ENCODE results near the gene ARID3C. TPM values are rescaled to one million over a fixed set of nuclear protein-coding genes. Genes with fewer than 3 reads are reported as not detected.

Gene ARID3C
- total RNA-seq, 2 donors from 2014 or later: not detected

DNA sequence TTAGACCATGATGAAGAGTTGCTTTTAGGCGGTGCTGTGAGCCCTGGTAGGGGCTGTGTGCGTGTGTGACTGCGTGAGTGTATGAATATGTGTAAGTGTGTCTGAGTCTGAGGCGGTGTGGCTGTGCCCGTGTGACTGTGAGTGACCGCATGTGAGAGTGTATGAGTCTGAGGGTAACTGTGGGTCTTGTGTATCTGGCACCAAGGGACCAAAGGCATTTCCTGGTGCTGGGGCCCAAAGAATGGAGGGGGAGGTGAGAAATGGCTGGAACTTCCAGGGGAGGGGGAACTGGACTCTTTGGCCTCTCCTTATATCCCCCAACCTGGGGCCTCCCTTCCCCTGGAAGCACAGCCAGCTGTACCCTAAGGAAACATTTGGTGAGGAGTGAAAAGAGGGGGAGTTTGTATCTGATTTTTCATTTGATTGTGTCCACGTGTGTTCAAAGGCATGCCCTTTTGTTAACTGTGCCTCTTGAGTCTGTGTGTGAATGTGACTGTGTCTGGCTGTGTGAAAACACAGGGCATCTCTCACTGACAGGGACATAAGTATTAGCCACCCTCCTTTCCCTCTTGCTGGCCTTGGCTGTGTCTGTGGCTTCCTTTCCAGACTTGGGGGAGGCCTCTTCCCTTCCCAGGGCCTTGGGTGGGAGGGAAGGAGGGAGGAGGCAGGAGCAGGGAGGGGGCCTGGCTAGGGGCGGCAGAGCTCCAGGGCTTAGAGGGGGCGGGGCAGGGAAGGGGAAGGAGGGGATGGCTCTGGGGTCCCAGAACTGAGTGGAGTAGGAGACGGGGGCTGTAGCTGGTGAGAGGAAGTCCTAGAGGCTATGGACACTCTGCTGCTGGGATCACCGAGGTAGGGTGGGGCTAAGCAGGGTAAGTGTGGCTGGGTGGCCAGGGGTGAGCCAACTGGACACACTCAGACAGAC lies 24.5 kb upstream of the ARID3C start:
- no peaks in the 10 kb centered on the region for H3K9me3 ChIP-seq
- intact Hi-C loops (cut with DNase I): no loop called here
- DNase-seq (peak in 1 of 4 donors; percentile 18), ATAC-seq (no peak)
- H3K27ac ChIP-seq: peak overlapping the region in 3 of 4 donors; percentile 19 to 47 (median 27)
- H3K4me1 ChIP-seq: peaks cover 52% of the 10 kb centered on the region
- H3K4me3 ChIP-seq: no peak overlapping the region
- WGBS, 2 donors: 66 to 72% methylated on average over 11 of the region's 11 CpGs
- no peak for TF ChIP-seq POLR2A (IDR thresholded peaks at IDR 0.05)
- TF ChIP-seq, protein P1, sequence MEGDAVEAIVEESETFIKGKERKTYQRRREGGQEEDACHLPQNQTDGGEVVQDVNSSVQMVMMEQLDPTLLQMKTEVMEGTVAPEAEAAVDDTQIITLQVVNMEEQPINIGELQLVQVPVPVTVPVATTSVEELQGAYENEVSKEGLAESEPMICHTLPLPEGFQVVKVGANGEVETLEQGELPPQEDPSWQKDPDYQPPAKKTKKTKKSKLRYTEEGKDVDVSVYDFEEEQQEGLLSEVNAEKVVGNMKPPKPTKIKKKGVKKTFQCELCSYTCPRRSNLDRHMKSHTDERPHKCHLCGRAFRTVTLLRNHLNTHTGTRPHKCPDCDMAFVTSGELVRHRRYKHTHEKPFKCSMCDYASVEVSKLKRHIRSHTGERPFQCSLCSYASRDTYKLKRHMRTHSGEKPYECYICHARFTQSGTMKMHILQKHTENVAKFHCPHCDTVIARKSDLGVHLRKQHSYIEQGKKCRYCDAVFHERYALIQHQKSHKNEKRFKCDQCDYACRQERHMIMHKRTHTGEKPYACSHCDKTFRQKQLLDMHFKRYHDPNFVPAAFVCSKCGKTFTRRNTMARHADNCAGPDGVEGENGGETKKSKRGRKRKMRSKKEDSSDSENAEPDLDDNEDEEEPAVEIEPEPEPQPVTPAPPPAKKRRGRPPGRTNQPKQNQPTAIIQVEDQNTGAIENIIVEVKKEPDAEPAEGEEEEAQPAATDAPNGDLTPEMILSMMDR (IDR thresholded peaks at IDR 0.05): no peak
- H3K27me3 ChIP-seq: no peaks in the 10 kb centered on the region
- H3K36me3 ChIP-seq (replicated peaks in 1 of 2; ENCODE audit: insufficient read depth in 1 of 2, low read depth in 2 of 2): no peaks in the 10 kb centered on the region

DNA sequence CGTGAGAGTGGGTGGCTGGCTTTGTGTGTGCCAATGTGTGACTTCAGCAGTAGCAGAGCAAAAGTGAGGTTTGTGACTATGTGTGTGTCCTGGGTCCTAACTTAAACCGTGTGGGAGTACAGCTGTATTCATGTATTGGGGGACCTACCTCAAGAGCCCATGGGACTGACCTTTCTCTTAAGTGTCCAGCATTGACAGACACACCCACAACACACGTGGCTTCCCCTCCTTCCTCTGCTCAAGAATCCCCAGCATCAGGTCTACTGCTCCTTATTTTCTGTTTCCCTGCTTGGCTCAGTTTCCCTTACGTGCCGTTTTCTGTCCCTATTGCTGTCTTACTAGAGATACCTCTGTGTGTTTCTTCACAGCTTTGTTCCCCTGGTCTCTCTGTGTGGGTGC lies 23.7 kb upstream of the ARID3C start:
- peak overlapping the region in 3 of 4 donors; percentile 71 to 75 (median 71) for H3K27ac ChIP-seq
- no peaks in the 10 kb centered on the region for H3K36me3 ChIP-seq (replicated peaks in 1 of 2; ENCODE audit: insufficient read depth in 1 of 2, low read depth in 2 of 2)
- H3K4me3 ChIP-seq: no peak overlapping the region
- intact Hi-C loops (cut with DNase I): no loop called here
- no peak for TF ChIP-seq POLR2A (IDR thresholded peaks at IDR 0.05)
- peaks cover 60% of the 10 kb centered on the region for H3K4me1 ChIP-seq
- no peak for ATAC-seq
- WGBS, 2 donors: 43 to 55% methylated on average over 5 of the region's 5 CpGs
- DNase-seq: no peak
- no peaks in the 10 kb centered on the region for H3K27me3 ChIP-seq
- no peaks in the 10 kb centered on the region for H3K9me3 ChIP-seq

DNA sequence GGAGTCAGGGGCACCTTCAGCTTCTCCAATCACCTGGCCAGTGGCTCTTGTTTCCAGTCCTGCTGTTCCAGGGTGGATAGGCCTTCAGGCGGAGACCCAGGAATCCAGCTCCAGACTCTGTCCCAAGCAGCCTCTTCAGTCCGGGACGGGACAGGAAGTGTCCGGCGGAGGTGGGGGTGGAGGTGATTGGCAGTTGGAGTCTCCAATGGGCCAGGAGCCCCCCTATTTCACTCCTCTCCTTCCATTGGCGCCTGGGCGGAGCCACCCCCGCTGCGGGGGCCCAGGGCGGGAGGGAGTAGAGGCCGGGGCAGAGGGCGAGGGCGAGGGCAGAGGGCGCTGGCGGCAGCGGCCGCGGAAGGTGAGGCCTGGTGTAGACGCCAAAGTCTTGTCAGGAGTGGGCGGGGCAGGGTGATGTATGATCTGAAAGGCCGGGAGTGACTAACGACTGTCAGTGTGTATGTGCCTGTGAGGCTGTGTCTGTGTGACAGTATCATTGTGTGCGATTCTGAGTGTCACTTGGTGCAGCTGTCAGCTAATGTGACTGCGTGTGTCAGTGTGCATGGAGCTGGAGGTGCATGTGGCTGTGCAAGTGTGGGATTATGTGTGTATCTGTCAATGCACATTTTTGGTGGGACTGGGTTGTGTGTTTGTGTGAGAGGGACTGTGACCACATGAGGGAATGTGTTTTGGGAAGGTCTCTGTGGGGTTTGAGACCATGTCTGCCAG lies 23.2 kb upstream of the ARID3C start, which contains the start of gene IL11RA:
IL11RA (plus strand) TSS at position 310 of the 726 bp plus-strand sequence. CDS start 3,033 bp downstream, outside the sequence.
- intact Hi-C loops (cut with DNase I): no loop called here
- H3K36me3 ChIP-seq (replicated peaks in 1 of 2; ENCODE audit: insufficient read depth in 1 of 2, low read depth in 2 of 2): no peaks in the 10 kb centered on the region
- DNase-seq (peak; percentile 64 to 72 (median 72)), ATAC-seq (peak; percentile 62)
- no peak within 1 kb of the TSS for H3K4me3 ChIP-seq
- WGBS, 2 donors: 14 to 24% methylated on average over 16 to 23 of the region's 24 CpGs
- H3K27ac ChIP-seq: peak within 1 kb of the TSS; percentile 60 to 75 (median 71)
- H3K4me1 ChIP-seq: peaks cover 66% of the 10 kb centered on the region
- no peaks in the 10 kb centered on the region for H3K27me3 ChIP-seq
- no peak for TF ChIP-seq POLR2A (IDR thresholded peaks at IDR 0.05)
- no peaks in the 10 kb centered on the region for H3K9me3 ChIP-seq

DNA sequence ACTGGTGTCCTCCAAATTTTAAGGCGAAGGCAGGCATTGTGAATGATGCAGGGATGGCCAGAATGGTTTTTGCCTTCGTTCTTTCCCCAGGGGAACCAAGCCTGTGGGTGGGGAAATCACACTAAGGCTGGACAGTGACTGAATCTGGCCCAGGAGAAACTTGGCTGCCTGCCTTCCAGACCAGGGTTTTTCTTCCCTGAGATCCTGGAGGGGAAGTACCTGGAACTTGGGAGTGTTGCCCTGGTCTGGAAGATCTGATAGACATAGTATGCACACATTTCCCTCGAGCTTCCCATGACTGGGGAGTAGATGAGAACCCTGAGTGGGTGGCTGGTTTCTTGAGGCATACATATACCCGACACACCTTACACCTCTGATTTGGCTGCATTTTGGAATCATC lies 22.5 kb upstream of the ARID3C start:
- DNase-seq (peak in 3 of 4 donors; percentile 44 to 66 (median 46)), ATAC-seq (no peak)
- TF ChIP-seq POLR2A (IDR thresholded peaks at IDR 0.05): no peak
- TF ChIP-seq, protein P1 (IDR thresholded peaks at IDR 0.05): no peak
- no peaks in the 10 kb centered on the region for H3K36me3 ChIP-seq (replicated peaks in 1 of 2; ENCODE audit: insufficient read depth in 1 of 2, low read depth in 2 of 2)
- intact Hi-C loops (cut with DNase I): no loop called here
- no peak overlapping the region for H3K4me3 ChIP-seq
- WGBS, 2 donors: 49 to 61% methylated on average over 4 of the region's 4 CpGs
- H3K27me3 ChIP-seq: no peaks in the 10 kb centered on the region
- peak overlapping the region; percentile 60 to 75 (median 71) for H3K27ac ChIP-seq
- H3K4me1 ChIP-seq: peaks cover 68% of the 10 kb centered on the region
- no peaks in the 10 kb centered on the region for H3K9me3 ChIP-seq

DNA sequence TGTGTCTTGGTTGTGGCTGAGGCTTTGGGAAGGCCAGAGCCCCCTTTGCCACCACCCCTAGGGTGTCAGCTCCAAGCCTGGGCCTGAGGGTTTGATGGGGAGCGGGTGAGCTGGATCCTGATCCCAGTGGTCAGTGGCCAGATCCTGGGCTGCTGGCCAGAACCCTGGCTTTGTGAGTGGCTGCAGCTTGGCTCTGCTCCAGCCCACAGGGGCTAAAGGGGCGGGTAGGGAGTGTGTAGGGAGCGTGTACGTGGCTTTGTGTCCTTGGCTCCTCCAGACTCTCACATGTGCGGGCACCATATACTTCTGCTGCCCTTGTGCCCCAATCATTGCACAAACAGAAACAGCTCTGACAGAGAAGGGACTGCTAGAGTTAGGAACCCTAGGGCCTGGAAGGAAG lies 21.9 kb upstream of the ARID3C start:
- TF ChIP-seq, protein P1 (IDR thresholded peaks at IDR 0.05): no peak
- TF ChIP-seq POLR2A (IDR thresholded peaks at IDR 0.05): no peak
- intact Hi-C loops (cut with DNase I): no loop called here
- H3K9me3 ChIP-seq: no peaks in the 10 kb centered on the region
- H3K27ac ChIP-seq: peak overlapping the region in 2 of 4 donors; percentile 71
- no peaks in the 10 kb centered on the region for H3K27me3 ChIP-seq
- DNase-seq (no peak), ATAC-seq (no peak)
- H3K4me1 ChIP-seq: peaks cover 73% of the 10 kb centered on the region
- no peak overlapping the region for H3K4me3 ChIP-seq
- no peaks in the 10 kb centered on the region for H3K36me3 ChIP-seq (replicated peaks in 1 of 2; ENCODE audit: insufficient read depth in 1 of 2, low read depth in 2 of 2)
- 65% methylated on average over 5 of the region's 5 CpGs; no CpG with 5 or more reads in 1 of the 2 donors for WGBS, 2 donors

Data from body of pancreas (tissue), 4 donors.